DND-41 (cell line): Measurements from ENCODE around the gene ANAPC4.

ENCODE experiments used
- ATAC-seq: fragments of 200-7000 bp; cut with Tn5 transposase; 3 replicates; pipeline ENCODE4 v1.9.1; 2021; ENCODE audit warnings: low read depth; ENCODE audit not compliant: insufficient read depth
- DNase-seq: peaks from one replicate; pipeline ENCODE4 v3.0.0-alpha.2; 2020
- H2AFZ ChIP-seq: 2 replicates; pipeline ENCODE4 v1.6.0; 2012; ENCODE audit warnings: low read depth, low read length
- H3K27ac ChIP-seq: 2 replicates; pipeline ENCODE4 v1.5.1; 2012; ENCODE audit warnings: low read length, inconsistent platforms
- H3K27me3 ChIP-seq: fragments of 200-600 bp; sonication (generic); 2 replicates; pipeline ENCODE4 v1.6.0; 2012; ENCODE audit warnings: low read length, mild to moderate bottlenecking, inconsistent platforms; ENCODE audit not compliant: insufficient read depth, poor library complexity
- H3K36me3 ChIP-seq: 2 replicates; pipeline ENCODE4 v1.5.1; 2012; ENCODE audit warnings: low read length, inconsistent platforms; ENCODE audit not compliant: insufficient read depth
- H3K4me1 ChIP-seq: 2 replicates; pipeline ENCODE4 v1.5.1; 2012; ENCODE audit warnings: mild to moderate bottlenecking, low read length; ENCODE audit not compliant: insufficient read depth
- H3K4me2 ChIP-seq: 2 replicates; pipeline ENCODE4 v1.6.0; 2012; ENCODE audit warnings: mild to moderate bottlenecking, moderate library complexity, low read length, inconsistent platforms; ENCODE audit not compliant: insufficient read depth
- H3K4me3 ChIP-seq, 2 experiments: fragments of 200-600 bp in 1 of 2; shearing (Covaris generic) in 1 of 2; 2 replicates each; pipeline ENCODE4 v1.5.1; 2012 to 2016; ENCODE audit warnings: inconsistent platforms in 2 of 2, low read length in 2 of 2, mild to moderate bottlenecking in 2 of 2, low read depth in 1 of 2, moderate library complexity in 1 of 2
- H3K79me2 ChIP-seq: 2 replicates; pipeline ENCODE4 v1.6.0; 2012; ENCODE audit warnings: low read length, inconsistent platforms; ENCODE audit not compliant: insufficient read depth
- H3K9ac ChIP-seq: 2 replicates; pipeline ENCODE4 v1.6.0; 2012; ENCODE audit warnings: low read depth, mild to moderate bottlenecking, inconsistent platforms, low read length, moderate library complexity
- H3K9me3 ChIP-seq: 2 replicates; pipeline ENCODE4 v1.5.1; 2012; ENCODE audit warnings: low read length, moderate library complexity, mild to moderate bottlenecking, inconsistent platforms; ENCODE audit not compliant: insufficient read depth, severe bottlenecking
- H4K20me1 ChIP-seq: 2 replicates; pipeline ENCODE4 v1.6.0; 2012; ENCODE audit warnings: low read length; ENCODE audit not compliant: insufficient read depth
- CTCF ChIP-seq: IDR thresholded peaks from 2 replicates; pipeline ENCODE4 v1.5.1; 2012; ENCODE audit warnings: borderline replicate concordance, low read length, moderate library complexity, mild to moderate bottlenecking; ENCODE audit not compliant: poor library complexity, severe bottlenecking; ENCODE audit errors: extremely low read depth
- EZH2 ChIP-seq: IDR thresholded peaks from 3 replicates; pipeline ENCODE4 v1.6.1; 2012; ENCODE audit warnings: borderline replicate concordance, low read depth, mild to moderate bottlenecking, moderate library complexity, low read length, inconsistent platforms; ENCODE audit not compliant: severe bottlenecking

ANAPC4 gene

GRCh38 chr4:25402521-25402920, 25.5 kb downstream of the ANAPC4 start:
- Histone ChIP-seq H4K20me1 (no peaks in the 10 kb centered on the region), H3K79me2 (no peaks in the 10 kb centered on the region), H3K4me1 (no peaks in the 10 kb centered on the region), H3K4me3 (no peak overlapping the region), H3K4me2 (no peak overlapping the region), H3K36me3 (peaks cover 88% of the 10 kb centered on the region), H3K27me3 (no peaks in the 10 kb centered on the region), H3K27ac (no peak overlapping the region), H2AFZ (no peak overlapping the region), H3K9ac (no peak overlapping the region), H3K9me3 (no peaks in the 10 kb centered on the region)
- ATAC-seq (no peak), DNase-seq (no peak)
- TF ChIP-seq EZH2 (no peak), CTCF (no peak)

- ATAC-seq (no peak), DNase-seq (no peak)
- no peak overlapping the region for H3K27ac ChIP-seq
- H3K36me3 ChIP-seq: peaks cover 80% of the 10 kb centered on the region
- H3K4me2 ChIP-seq: no peak overlapping the region
- H2AFZ ChIP-seq: no peak overlapping the region
- H3K4me3 ChIP-seq: no peak overlapping the region
- H3K79me2 ChIP-seq: no peaks in the 10 kb centered on the region
- H3K9me3 ChIP-seq: no peaks in the 10 kb centered on the region
- H4K20me1 ChIP-seq: no peaks in the 10 kb centered on the region
- no peaks in the 10 kb centered on the region for H3K4me1 ChIP-seq
- TF ChIP-seq EZH2 (no peak), CTCF (no peak)
- no peak overlapping the region for H3K9ac ChIP-seq
- no peaks in the 10 kb centered on the region for H3K27me3 ChIP-seq
Measured at GRCh38 chr4:25403699-25404098, 26.6 kb downstream of the ANAPC4 start.

- DNase-seq (no peak), ATAC-seq (no peak)
- TF ChIP-seq EZH2 (no peak), CTCF (no peak)
- no peaks in the 10 kb centered on the region for H3K79me2 ChIP-seq
- H3K4me1 ChIP-seq: no peaks in the 10 kb centered on the region
- H3K36me3 ChIP-seq: peaks cover 82% of the 10 kb centered on the region
- H3K4me2 ChIP-seq: no peak overlapping the region
- H3K27me3 ChIP-seq: no peaks in the 10 kb centered on the region
- H3K27ac ChIP-seq: no peak overlapping the region
- H4K20me1 ChIP-seq: no peaks in the 10 kb centered on the region
- H2AFZ ChIP-seq: no peak overlapping the region
- H3K9me3 ChIP-seq: no peaks in the 10 kb centered on the region
- no peak overlapping the region for H3K9ac ChIP-seq
- no peak overlapping the region for H3K4me3 ChIP-seq
Measured at GRCh38 chr4:25405453-25405852, 28.4 kb downstream of the ANAPC4 start.
